KMS-11 (cell line): ENCODE measurements around the gene SEPTIN2.

Source experiments
- H2AFZ ChIP-seq: fragments of 200-600 bp; sonication (generic); 2 replicates; pipeline ENCODE4 v1.6.1; 2016; ENCODE audit warnings: antibody characterized with exemption, mixed run types, low read depth
- H3K27ac ChIP-seq: fragments of 200-600 bp; sonication (generic); 2 replicates; pipeline ENCODE4 v1.6.1; 2016; ENCODE audit warnings: mild to moderate bottlenecking, mixed run types
- H3K27me3 ChIP-seq: fragments of 200-600 bp; sonication (generic); 2 replicates; pipeline ENCODE4 v1.6.1; 2017; ENCODE audit warnings: mild to moderate bottlenecking, low read depth, mixed run types, moderate library complexity; ENCODE audit not compliant: insufficient read depth
- H3K36me3 ChIP-seq: fragments of 200-600 bp; sonication (generic); 2 replicates; pipeline ENCODE4 v1.6.1; 2017; ENCODE audit warnings: mild to moderate bottlenecking, mixed run types; ENCODE audit not compliant: insufficient read depth
- H3K4me1 ChIP-seq: fragments of 200-600 bp; sonication (generic); 2 replicates; pipeline ENCODE4 v1.6.1; 2016; ENCODE audit warnings: mild to moderate bottlenecking, low read depth, mixed run types; ENCODE audit not compliant: poor library complexity, severe bottlenecking
- H3K4me2 ChIP-seq: fragments of 200-600 bp; sonication (generic); 2 replicates; pipeline ENCODE4 v1.7.0; 2016; ENCODE audit warnings: mild to moderate bottlenecking, mixed run types
- H3K4me3 ChIP-seq: fragments of 200-600 bp; sonication (generic); IDR thresholded peaks from 2 replicates; pipeline ENCODE4 v1.6.1; 2017; ENCODE audit warnings: low read depth, low read length, mixed read lengths; ENCODE audit not compliant: insufficient read depth
- H3K79me2 ChIP-seq: fragments of 200-600 bp; sonication (generic); 2 replicates; pipeline ENCODE4 v1.6.1; 2016; ENCODE audit warnings: low read depth, mixed run types; ENCODE audit not compliant: insufficient read depth
- H3K9ac ChIP-seq: fragments of 200-600 bp; sonication (generic); 2 replicates; pipeline ENCODE4 v1.6.1; 2016; ENCODE audit warnings: mild to moderate bottlenecking, mixed run types
- H4K20me1 ChIP-seq: fragments of 200-600 bp; sonication (generic); 2 replicates; pipeline ENCODE4 v1.6.1; 2016; ENCODE audit warnings: mild to moderate bottlenecking, mixed run types; ENCODE audit not compliant: insufficient read depth
- CTCF ChIP-seq: fragments of 200-600 bp; sonication (generic); conservative IDR thresholded peaks from 2 replicates; pipeline ENCODE4 v1.6.1; 2017; ENCODE audit warnings: low read depth, mild to moderate bottlenecking, antibody characterized with exemption, low read length, moderate library complexity, mixed read lengths

SEPTIN2 gene

GRCh38 chr2:241363426-241363825 is 47.7 kb downstream of the SEPTIN2 start:
- no peak for TF ChIP-seq CTCF
- H4K20me1 ChIP-seq: peaks cover 3% of the 10 kb centered on the region
- no peak overlapping the region for H2AFZ ChIP-seq
- H3K27me3 ChIP-seq: no peaks in the 10 kb centered on the region
- no peak overlapping the region for H3K9ac ChIP-seq
- peaks cover 63% of the 10 kb centered on the region for H3K79me2 ChIP-seq
- no peaks in the 10 kb centered on the region for H3K36me3 ChIP-seq
- no peak overlapping the region for H3K4me2 ChIP-seq
- H3K4me1 ChIP-seq: peaks cover 68% of the 10 kb centered on the region
- no peak overlapping the region for H3K27ac ChIP-seq
- H3K4me3 ChIP-seq: no peak overlapping the region

DNA sequence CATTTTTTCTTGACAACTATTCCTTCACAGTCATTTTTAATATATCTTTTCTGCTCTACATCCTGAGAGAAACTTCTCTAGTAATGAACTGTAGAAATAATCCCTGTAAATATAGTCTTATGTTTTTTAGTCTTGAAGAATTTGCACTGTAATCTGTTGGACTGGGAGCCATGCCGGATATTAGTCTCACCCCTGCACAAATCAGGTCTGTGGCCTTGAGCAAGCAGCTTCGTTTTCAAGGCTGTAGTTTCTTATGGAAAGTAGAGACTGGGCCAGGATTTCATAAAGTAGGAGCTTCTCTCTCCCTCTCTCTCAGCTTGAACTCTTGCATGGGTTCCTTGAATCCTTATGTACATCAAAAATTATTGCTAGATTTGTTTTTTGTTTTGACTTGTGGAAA is 49.1 kb downstream of the SEPTIN2 start:
- Histone ChIP-seq H3K4me3 (no peak overlapping the region), H4K20me1 (no peaks in the 10 kb centered on the region; the same call in 1 of the 2 replicates), H3K27me3 (no peaks in the 10 kb centered on the region), H3K36me3 (no peaks in the 10 kb centered on the region), H3K4me2 (no peak overlapping the region), H3K79me2 (peaks cover 63% of the 10 kb centered on the region), H2AFZ (no peak overlapping the region), H3K27ac (no peak overlapping the region), H3K4me1 (peaks cover 56% of the 10 kb centered on the region), H3K9ac (no peak overlapping the region)
- no peak for TF ChIP-seq CTCF

- no peak for TF ChIP-seq CTCF
- H2AFZ ChIP-seq: no peak overlapping the region
- H3K36me3 ChIP-seq: no peaks in the 10 kb centered on the region
- H3K9ac ChIP-seq: no peak overlapping the region
- no peaks in the 10 kb centered on the region for H3K27me3 ChIP-seq
- peaks cover 3% of the 10 kb centered on the region; the same call in 1 of the 2 replicates for H4K20me1 ChIP-seq
- H3K4me3 ChIP-seq: no peak overlapping the region
- H3K4me2 ChIP-seq: peak overlapping the region; percentile 44; the same call in 1 of the 2 replicates
- peak overlapping the region; percentile 20; the same call in 1 of the 2 replicates for H3K27ac ChIP-seq
- peaks cover 48% of the 10 kb centered on the region for H3K4me1 ChIP-seq
- H3K79me2 ChIP-seq: peaks cover 63% of the 10 kb centered on the region; the same call in 1 of the 2 replicates
These were observed 51.0 kb downstream of the SEPTIN2 start for GRCh38 chr2:241366678-241367077.

- Histone ChIP-seq H3K27ac (no peak overlapping the region), H3K4me2 (no peak overlapping the region), H3K9ac (no peak overlapping the region), H3K27me3 (no peaks in the 10 kb centered on the region), H2AFZ (no peak overlapping the region), H3K4me3 (no peak overlapping the region), H3K4me1 (peaks cover 53% of the 10 kb centered on the region), H3K79me2 (peaks cover 79% of the 10 kb centered on the region; the same call in 1 of the 2 replicates), H3K36me3 (no peaks in the 10 kb centered on the region), H4K20me1 (peaks cover 7% of the 10 kb centered on the region; the same call in 1 of the 2 replicates)
- TF ChIP-seq CTCF: no peak
These were observed 52.9 kb downstream of the SEPTIN2 start for GRCh38 chr2:241368643-241369042.
